ENCODE measurements around the gene MEGF6.

Gene MEGF6

DNA sequence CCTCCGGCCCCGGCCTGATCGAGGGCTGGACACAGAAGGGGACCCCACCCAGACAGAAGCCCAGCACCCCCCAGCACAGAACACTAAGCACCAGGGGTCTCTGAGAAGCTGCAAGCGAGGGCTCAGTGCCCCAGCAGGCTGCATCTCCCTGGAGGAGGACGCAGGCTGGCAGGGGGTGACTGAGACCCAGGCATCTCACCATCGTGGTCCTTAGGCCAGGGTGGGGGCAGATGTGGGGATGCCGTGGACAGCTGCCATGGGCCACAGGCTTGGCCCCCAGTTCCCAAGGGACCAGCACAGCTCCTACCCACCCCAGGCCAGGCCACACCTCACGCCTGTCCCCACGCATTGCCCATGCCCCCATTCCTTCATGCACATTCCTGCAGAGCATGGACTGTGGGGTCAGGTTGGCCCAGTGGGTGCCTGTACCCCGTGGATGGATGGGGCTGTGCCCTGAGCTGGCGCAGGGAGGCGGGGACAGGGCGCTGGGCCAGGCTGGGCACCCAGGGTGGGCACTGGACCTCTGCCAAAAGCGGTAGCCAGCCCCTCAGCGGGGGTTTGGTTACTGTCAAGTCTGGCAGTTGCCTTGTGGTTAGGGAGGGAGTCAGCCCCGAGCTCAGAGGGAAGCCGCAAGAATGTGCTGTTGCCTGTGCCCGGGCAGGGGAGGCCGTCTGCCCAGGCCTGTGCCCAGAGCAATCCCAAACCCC lies 95.4 kb downstream of the MEGF6 start:
- DNase-seq = no peak

DNA sequence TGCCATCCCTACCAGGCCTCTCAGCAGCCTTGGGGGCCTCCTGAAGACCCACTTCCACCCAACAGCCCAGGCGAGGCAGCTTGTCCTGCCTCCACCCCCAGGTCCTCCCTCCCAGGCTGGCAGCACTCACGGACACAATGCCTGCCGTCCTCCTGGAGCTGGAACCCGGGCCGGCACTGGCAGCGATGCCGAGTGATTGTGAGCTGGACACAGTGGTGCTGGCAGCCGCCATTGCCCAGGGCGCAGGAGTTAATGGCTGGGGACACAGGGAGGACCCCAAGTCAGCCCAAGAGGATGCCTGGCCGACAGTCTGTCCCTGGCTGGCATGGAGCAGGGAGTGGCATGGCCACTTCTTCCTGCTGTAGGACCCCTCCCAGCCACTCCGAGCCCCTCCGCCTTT lies 96.0 kb downstream of the MEGF6 start:
- no peak for DNase-seq

DNA sequence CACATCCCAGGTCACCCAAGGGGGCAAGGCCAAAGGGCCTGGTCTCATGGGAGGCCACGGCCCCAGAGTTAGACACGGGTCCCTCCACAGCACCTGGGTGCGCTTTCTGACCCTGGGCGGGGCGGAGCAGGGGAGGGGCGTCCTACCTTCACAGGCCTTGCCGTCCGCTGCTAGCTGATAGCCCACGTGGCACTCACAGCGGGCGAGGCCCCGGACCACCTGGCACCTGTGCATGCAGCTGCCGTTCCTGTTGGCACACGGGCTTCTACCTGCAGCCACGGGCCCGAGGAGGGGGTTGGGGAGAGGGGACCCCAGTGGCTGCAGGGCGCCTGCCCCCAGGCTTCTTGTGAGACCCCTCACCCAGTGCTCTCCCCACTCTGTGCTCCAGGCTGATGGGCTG lies 96.9 kb downstream of the MEGF6 start:
- no peak for DNase-seq

DNA sequence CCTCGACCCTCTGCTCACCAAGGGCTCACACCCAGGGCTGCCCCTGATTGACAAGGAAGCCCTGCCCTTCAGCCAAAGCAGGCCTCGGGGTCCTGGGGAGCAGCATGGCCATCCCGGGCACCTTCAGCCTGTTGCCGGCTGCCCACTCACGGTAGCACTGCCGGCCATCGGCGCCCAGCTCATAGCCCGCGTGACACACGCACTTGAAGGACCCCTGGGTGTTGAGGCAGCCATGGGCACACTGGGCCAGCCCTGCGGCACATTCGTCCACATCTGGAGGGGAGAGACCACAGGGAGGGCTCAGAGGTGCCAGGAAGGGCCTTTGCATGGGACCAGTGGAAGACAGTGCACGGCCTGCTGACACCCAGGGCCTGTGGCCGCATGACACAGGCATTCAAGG lies 99.5 kb downstream of the MEGF6 start:
- DNase-seq = no peak

DNA sequence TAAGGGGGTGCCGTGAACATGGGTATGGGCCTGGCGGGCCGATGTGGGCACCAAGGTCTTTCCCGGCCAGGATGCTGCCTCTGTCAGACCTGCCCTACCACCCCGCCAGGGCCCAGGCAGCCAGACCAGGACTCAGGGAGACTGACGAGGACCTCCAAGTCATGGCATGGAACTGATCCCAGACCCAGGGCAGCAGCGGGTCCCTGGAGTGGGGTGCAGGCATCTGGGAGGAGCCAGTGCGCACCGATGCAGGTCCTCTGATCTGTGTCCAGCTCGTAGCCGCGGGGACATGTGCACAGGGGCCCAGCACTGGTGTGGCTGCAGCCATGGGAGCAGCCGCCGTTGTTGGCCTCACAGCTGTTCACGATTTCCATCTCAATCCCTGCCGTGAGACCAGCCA lies 100.0 kb downstream of the MEGF6 start:
- DNase-seq = no peak

DNA sequence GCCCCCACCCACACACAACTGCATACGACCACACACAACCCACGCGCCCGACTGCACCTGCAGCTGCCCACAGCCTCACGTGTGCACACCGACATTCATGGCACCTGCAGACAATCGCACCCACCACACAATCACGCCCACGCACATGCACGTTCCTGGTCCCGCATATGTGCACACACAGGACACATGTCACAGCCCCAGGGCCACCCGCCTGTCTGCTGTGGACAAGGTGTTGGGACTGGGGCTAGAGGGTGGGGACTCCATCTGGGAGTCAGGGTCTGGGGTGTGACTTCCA lies 100.4 kb downstream of the MEGF6 start:
- DNase-seq = no peak

DNA sequence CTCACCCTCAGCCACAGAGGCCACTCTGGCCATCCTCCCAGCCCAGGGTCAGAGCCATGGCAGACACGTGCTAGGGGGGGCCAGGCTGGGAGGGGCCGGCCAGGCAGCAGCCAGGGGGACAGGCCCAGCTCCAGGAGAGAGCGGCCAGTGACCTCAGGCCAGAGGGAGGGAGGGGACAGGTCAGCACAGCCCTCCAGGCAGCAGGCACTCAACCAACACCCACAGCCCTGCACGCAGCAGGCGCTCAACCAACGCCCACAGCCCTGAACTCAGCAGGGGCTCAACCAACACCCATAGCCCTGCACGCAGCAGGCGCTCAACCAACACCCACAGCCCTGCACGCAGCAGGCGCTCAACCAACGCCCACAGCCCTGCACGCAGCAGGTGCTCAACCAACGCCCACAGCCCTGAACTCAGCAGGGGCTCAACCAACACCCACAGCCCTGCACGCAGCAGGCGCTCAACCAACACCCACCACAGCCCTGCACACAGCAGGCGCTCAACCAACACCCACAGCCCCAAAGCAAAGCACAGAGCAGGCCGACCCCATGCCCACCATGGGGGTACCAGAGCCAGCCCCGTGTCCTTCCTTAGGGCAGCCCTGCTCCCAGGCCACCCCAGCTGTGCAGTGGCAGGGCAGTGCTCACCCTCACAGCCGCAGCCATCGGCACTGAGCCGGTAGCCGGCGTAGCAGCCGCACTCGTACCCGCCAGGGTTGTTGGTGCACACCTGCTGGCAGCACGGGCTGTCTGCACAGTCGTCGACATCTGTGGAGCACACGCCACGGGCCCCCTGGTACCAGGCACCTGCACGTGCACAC lies 101.0 kb downstream of the MEGF6 start:
- no peak for DNase-seq

DNA sequence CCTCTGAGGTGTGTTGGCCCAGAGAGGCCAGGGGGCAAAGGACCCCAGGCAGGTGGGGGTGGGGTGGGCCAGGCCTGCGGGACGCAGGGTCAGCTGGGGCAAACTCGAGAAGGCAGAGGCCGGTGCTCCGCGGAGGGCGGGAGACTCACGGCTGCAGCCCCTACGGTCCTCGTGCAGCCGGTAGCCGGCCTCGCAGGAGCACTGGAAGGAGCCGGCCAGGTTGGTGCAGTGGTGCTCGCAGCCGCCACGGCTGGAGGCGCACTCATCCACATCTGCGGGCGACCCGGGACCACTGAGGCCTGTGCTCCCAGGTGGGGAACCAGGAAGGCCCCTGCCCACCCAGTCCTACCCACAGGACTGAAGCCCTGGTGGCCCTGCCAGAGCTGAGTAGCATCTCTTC lies 101.6 kb downstream of the MEGF6 start:
- DNase-seq = no peak

DNA sequence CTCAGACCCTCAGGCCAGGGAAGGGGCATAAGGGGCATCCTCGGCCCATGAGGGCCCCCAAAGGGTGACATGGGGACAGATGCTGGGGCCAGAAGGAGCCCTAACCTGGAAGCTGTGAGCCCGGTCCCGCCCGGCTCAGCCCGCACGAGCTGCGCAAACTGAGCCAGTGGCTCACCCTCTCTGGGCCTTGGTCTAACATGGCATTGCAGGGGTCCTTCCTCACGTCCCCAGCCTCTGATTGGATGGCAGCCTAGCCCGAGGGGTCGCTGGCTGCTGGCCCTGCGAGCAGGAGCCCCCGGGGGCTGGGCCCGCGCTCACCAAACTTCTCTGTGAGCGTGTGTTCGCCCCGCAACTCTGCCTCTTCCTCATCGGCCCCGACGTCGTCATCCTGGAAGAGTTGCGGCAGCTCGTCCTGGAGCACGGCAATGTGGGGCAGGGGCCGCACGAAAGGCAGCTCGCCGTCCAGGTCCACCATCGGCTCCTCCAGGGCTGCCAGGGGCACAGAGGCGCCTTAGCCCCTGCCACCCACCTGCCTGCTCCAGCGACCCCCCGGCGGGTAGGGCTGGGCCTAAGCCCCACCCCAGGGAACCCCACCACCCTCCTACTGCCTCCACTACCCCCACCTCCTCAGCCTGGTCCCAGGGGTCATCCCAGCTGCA lies 102.4 kb downstream of the MEGF6 start:
- no peak for DNase-seq

DNA sequence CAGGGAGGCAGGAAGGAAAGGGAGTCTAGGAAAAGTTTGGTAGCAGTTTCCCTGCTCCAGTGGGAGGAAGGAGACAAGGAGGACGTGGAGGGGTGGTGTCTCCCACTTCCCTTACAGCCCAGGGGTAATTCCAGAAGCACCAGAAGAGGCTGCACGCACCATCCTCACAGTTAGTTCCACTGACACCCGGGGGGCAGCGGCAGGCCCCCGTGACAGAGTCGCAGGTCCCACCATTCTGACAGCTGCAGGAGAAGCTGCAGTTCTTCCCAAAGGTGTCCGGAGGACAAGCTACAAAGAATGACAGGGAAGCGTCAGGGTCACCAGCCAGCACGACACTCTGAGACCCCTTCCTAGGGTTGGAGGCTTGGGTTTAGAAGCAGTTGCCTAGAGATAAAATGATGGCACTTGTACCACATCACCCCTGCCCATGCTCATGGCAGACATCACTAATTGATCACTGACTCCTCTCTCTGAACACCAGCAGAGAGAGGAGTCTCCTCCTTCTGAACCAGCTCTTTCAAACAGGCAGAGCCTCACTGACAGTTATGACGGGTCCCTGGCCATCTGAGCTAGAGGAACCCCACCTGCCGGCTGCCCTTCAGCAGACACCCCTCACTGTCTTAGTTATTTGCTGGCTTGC lies 103.6 kb downstream of the MEGF6 start:
- no peak for DNase-seq

DNA sequence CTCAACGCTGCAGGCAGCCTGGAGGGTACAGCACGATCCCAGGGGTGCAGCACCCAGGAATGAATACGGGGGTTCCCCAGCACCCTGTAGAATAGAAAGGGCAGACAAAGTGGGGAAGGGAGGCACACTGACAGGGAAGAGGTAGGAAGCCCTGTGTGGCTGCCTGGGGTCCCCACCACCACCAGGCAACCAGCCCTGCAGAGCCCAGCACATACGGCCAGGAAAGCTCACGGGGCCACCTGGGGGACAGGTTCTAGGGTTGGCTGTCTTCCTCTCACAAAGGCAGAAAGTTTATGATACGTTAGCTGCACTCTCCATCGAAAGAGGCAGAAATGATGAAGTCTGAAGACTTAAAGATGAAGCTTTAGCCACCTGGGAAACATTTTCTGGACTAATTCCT lies 104.4 kb downstream of the MEGF6 start:
- DNase-seq = no peak

DNA sequence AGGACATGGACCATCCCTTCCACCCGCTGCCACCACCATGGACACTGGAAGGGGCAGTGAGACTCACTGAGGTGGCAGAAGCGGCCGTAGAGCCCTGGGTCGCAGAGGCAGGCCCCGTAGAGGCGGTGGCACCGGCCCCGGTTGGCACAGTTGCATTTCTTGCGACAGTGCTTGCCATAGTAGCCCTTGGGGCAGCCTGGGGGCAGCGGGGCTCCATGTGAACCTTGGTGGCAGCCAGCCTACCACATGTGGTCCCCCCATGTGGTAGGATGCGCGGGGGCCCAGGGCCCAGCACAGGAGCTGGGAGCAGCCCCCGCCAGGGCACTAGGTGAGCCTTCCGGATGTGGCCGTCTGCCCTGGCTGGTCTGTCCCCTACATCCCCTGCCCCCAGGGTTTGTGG lies 105.3 kb downstream of the MEGF6 start:
- no peak for DNase-seq

DNA sequence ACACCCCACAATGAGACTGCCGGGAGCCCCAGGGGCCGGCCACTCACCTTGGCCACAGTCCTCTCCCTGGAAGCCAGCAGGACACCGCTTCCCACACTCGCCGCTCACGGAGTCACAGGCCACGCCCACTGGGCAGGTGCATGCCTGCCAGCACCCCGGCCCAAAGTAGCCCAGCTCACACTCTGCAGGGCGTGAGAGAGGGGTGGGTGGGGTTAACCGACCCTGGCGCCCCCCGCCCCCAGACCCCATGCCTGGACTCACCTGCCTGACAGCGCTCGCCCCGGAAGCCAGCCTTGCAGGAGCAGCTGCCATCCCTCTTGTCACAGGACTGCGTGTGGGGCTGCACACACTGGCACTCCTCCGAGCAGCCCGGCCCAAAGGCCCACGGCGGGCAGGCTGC lies 106.1 kb downstream of the MEGF6 start:
- no peak for DNase-seq

DNA sequence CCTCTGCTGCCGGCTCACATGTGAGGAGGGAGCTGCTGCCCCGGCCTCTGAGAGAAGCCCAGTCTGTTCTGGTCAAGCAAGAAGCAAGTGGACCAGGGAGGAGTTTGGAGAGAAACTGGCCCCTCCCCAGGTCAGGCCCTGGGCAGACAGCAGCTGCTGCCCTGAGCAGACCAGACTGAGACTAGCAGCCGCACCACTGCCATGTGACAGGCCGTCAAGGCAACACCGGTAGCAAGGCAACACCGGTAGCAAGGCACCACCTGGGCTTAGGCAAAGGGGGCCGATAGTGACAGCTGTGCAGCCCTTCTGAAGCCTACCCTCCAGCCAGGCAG lies 106.5 kb downstream of the MEGF6 start:
- DNase-seq = no peak

DNA sequence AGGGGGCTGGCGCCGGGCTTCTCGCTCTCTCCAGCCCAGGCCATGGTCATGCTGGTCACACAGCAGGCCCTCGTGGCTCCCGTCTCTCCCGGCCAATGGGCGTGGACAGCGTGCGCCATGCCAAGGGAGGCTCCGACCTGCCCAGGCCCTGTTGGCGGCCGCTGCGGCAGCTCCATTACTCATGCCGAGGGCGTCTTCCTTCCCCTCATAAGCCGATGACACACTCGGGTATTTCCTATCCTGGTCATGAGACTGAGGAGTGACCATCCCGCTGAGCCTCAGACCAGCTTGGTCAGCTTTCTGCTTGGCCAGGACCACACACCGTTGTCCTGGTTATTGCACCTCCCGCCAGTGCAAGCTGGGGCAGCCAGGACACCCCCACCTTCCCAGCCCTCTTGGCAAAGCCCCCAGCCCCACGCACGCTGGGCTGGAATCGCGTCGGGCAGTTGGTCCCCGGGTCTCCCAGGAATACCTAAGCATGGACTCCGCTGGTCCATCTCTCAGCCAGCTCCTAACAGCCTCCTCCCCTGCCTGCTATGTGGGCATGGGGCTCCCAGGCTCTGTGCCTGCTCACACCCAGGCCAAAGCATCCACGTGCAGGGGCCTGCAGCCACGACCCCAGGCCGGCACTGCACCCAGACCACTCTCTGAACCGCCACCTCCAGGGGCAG lies 107.0 kb downstream of the MEGF6 start:
- DNase-seq = no peak

DNA sequence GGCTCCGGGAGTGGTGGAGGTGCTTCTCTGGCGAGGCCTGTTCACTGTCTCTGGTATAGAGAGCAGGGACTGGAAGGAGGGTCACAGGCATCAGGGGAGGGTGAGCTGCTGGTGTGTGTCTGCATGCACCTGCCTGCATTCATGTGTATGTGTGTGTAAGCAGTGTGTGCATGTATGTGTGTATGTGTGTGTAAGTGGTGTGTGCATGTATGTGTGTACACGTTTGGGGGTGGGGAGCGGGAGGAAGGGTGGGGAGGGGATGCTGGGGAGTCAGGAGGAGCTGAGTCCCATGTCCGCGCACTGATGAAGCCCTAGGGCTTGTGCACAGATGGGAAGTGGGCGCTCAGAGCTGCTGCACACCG lies 107.8 kb downstream of the MEGF6 start:
- DNase-seq = no peak

DNA sequence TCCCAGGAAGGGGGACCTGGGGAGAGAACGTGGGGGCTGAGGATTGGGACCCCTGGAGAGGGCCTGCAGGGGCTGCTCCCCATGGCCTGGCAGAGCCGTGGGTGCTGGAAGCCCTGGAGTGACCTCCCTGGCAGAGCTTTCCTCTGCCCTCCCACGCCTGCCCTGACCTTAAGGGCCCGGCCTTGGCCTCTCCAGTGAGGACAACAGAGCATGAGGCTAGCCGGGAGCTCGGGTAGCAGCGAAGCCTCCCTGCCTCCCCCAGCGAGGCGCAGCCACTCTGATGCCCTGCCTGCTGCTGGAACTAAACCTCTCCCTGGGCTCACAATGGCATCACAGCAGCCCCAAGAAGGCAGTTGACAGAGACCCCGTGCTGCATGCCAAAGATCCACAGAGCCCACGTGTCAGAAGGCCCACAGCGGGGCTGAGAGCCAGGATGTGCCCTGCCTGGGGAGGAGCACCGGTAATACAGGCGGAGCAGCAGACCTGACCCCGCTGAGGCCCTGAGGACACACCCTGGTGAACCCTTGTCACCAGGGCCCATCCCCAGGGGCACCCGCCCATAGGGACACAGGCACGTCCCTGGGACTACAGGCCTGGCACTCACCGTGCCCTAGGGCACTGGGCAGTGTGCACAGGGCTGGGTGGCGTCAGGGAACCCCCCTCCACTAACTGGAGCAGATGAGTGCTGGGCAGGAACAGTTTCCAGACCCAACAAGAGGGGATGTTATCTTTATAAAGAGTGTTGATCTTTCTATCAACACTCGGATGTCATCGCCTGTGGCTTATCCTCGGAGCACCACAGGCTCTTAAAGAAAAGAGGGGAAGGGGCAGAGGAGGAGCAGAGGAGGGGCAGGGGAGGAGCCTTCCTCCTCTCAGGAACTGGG lies 108.4 kb downstream of the MEGF6 start:
- DNase-seq = no peak

DNA sequence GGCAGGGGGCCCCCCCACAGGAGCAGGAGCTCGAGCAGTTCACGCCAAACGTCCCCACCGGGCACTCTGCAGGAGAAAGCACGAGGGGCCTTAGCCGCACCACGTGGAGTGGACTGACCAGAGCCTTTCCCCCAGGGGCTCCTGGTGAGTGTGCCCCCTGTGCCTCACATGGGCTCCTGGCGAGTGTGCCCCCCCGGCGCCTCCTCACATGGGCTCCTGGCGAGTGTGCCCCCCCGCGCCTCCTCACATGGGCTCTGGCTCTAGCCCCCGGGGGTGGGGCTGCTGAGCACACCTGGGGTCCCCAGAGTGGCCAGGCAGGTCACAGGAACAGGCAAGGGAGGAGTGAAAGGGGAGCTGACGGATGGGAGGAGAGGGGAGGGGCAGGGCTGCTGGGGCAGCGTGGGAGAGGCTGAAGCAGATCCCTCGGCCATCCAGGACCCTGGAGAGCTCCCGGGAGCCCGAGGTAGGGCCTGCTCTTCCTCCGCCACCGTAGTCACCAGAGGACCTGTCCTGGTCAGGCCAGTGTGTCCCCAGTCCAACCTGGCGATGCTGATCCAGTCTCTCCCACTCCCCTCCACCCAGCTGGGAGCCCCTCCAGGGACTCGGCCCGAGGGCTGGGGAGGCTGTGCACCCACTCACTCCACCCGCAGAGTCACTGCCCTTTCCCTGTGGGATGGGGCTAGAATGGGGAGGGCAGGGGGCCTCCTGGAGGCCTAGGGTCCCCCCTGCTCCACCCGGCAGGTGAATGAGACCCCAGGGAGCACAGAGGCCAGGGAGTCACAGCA lies 109.3 kb downstream of the MEGF6 start:
- DNase-seq = peak; percentile 65

DNA sequence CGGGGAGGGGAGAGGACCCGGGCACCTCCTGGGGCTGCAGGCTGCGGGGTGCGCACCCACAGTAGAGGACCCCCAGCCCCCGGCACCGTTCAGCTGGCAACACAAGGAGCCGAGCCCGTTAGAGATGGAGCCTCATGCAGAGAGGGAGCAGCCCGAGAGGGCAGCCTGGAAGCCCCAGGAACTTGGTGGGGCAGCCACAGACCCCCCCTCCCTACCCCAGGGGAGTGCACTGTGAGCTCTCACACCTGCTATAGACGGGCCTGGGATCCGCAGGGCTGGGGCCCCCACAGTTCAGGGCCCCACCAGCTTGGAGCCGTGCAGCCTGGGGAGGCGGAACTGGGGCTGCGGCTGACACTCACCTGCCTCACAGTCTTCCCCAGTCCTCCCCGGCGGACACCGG lies 109.9 kb downstream of the MEGF6 start:
- DNase-seq = no peak

DNA sequence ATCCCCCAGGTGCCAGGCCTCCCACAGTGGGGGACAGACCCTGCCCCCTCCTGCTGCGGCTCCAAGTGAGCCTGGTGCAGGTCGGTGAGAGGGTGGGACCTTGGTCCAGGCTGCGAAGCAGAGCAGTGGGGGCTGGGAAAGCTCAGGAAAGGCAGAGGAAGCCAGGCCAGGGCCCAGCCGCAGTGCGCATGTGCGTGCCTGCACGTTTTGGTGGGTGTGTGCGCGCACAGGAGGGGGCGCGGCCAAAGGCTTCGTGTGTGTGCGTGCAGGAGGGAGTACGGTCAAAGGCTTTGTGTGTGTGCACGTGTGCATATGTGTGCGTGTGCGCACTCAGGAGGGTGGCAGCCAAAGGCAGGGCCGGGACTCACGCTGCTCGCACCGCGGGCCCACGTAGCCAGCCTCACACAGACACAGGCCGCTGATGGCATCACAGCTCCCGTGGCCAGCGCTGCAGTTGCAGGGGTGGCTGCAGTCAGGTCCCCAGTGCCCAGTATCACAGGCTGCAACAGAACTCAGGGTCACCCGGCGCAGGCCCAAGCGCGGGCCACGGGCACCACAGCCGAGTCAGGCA lies 111.0 kb downstream of the MEGF6 start:
- DNase-seq = peak; percentile 60

DNA sequence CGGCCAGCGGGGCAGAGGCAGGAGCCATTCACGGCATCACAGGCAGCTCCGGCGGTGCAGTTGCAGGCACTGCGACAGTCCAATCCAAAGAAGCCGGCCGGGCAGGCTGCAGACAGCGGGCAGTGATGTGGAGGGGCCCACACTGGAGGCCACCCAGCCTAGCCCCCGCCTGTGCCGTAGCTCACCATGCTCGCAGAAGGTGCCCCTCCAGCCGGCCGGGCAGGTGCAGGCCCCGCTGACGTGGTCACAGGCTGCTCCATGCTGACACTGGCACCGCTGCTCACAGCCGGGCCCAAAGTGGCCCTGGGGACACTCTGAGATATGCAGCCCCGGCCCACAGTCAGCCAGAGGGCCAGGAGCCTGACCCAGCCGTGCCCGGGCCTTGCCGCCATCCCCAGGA lies 111.7 kb downstream of the MEGF6 start:
- no peak for DNase-seq
